T-helper 2 cell treated with Interferon-gamma antibody and Interleukin-4, amounts not matched to agents 100 ng/mL and 5 ng/mL, for 36 hours (primary cell): ENCODE results near the gene RAB40C. TPM values are rescaled to one million over a fixed set of nuclear protein-coding genes. Genes with fewer than 3 reads are reported as not detected.
"Not testable (repeated sequence)": the region's sequence is repeated elsewhere in the genome, so short reads cannot be mapped to it uniquely, and the experiment has no call there.

Experiments
- intact Hi-C: fragments of 100-400 bp; cut with micrococcal nuclease; formaldehyde crosslinking; loops from one replicate; pipeline ENCODE4 v1.15.1; 2023
- total RNA-seq: library from RNA; stranded (reverse); gene quantifications from 2 replicates; pipeline ENCODE4 v1.2.3, GENCODE V29; 2022

Gene RAB40C
- total RNA-seq, 1 donor from 2014 or later = 13.6 TPM

DNA sequence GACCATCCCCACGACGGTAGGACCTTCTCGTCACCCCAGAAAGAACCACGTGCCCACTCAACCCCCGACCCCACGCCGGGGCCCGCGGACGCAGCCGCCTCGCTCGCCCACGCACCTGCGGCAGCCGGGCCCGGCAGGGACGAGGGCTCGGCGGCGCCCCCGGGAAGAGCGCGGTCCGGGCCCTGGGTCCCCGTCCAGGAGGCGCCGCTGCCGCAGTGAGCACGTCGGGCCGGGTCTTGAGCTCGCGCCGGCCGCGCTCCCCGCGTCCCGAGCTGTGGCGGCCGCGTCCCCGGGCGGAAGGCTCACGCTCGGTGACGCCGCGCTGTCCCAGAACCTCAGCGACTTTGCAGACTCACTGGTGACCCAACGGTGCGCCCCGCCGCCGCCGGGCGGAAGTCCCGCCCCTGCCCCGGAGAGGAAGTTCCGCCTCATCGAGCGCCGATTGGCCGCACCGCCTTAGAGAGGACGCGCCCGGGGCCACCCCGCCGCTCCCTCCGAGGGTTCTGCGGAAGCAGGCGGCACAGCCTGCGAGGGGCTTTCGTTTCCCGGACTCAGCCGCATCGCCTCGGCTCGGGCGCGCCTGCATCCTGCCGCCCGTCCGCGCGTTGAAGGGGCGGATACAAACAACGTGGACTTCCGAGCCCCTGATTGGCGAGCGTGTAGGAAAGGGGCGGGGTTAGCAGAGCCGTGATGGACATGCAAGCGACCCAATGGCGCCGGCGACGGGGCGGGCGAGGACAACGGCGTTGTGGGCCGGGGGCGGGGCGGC is 793 bp upstream of the RAB40C start:
- intact Hi-C loops = loop anchor here (1.0 to 5.0 kb wide), 5 partner anchors 22 to 1023 kb away; partner anchors contain the start of genes CAPN15, CRAMP1, IFT140 and METTL26

DNA sequence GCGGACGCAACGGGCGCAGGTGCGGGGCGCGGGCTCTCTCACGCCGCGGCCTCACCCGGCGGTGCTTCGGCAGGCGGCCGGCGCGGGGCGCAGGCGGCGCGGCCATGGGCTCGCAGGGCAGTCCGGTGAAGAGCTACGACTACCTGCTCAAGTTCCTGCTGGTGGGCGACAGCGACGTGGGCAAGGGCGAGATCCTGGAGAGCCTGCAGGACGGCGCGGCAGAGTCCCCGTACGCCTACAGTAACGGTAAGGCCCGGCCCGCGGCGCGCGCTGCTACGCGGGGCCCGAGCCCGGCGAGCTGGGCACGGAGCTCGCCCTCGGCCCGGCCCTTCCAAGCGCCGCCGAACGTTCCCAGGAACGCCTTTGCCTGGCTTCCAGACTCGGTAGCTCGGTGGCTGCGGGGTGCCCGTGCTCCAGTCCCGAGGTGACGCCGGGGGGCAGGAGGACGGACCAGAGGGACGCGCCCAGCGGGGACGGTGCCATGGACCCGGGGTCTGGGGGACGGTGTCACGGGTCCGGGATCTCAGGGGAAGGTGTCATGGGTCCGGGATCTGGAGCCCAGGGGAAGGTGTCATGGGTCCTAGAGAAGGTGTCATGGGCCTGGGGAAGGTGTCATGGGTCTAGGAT is 435 bp downstream of the RAB40C start:
- intact Hi-C loops = no loop called here

DNA sequence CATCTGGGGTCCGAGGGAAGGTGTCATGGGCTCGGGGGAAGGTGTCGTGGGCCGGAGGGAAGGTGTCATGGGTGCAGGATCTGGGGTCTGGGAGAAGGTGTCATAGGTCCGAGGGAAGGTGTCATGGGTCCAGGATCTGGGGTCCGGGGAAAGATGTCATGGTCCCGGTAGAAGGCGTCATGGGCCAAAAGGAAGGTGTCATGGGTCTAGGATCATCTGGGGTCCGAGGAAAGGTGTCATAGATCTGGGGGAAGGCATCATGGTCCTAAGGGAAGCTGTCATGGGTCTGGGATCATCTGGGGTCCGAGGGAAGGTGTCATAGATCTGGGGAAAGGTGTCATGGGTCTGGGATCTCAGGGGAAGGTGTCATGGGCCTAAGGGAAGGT is 942 bp downstream of the RAB40C start:
- intact Hi-C loops = no loop called here

DNA sequence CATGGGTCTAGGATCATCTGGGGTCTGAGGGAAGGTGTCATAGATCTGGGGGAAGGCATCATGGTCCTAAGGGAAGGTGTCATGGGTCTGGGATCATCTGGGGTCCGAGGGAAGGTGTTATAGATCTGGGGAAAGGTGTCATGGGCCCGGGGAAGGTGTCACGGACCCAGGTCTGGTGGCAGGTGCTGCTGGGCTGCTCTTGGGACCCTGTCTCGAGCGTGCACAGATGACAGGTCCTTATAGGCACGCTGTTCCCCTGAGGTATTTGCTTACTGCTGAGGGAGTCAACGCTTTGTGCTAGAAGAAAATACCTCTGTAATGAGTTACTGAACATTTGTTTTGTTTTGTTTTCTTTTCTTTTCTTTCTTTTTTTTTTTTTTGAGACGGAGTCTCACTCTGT is 1.4 kb downstream of the RAB40C start:
- intact Hi-C loops = no loop called here

DNA sequence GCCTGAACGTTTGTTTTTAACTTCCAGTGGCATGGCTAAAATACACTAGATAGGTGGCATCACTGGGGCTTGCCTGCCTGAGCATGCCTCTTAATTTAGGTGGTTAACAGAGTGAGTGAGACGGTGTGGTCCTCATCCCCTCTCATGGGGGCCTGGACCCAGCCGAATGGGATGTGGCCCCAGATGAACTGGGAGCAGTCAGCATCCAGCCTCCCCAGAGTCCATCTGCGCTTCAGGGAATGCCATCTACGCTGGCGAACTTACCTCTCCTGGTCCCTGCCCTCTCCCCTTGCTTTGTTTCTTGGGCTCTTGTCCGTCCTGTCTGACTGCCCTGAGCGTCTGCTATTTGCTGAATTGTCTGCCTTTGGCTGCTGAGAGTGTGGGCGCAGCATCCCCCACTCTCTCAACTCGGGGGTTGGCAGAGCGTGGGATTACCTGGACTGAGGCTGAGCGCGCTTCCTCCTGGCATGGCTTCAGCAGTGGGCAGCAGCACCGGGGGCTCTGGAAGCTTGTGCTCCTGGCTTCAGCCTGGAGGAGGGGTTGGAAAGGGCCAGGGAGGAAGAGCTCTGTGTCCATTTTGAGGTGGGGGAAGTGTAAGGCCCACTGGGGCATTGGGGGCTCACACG is 2.1 kb downstream of the RAB40C start:
- intact Hi-C loops = no loop called here

DNA sequence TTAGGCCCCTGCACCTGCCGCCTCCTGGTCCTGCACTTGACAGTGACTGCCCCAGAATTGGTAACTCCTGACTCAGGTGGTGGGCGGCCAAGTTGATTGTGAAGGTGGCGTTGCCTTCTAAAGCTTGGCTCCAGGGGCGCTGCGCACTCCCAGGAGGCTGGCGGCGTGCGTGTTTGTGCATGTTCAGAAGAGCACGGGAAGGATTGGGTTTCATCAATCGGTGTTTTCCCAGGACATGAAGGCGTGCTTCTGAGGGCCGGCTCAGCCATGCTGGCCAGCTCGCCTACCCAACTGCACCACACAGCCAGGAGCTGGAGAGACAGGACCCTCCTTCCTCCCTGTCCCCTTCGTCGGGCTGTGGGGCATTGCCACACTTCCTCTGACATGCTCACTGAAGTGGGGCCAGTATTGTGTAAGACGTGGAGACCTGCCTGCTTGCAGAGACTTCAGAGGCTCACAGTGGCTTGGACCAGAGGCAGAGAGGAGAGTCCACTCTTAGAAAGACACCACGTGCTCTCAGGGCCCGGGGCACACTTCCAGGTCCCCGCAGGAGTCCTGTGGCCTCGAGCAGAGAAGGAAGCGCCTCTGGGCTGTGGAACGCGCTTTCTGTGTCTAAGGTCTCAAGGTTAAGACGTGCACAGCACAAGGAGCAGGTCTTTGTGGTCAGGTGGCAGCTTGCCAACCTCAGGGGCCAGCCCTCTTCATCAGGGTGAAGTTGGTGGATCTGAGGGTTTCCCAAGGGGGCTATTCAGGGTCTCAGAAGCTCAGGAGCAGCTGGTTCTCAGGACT is 2.8 kb downstream of the RAB40C start:
- intact Hi-C loops = no loop called here

DNA sequence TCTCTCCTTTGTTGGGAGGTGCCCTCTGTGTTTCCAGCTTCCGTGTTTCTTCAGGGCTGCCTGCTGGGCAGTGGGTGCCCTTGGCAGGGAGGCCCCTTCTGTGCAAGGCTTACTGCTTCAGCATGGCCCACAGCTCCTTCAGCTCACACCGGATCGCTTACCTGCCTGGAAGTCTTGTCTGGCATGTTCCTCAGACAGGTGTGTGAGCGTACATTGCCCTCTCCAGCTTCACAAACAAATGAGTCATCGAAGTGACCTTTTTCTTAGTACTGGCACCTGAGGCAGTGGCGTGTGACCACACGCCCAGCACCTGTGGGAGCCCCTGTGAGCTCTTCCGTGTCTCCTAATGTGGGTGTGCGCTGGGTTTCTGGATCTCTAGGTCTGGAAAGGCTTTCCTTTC is 3.5 kb downstream of the RAB40C start:
- intact Hi-C loops = no loop called here

DNA sequence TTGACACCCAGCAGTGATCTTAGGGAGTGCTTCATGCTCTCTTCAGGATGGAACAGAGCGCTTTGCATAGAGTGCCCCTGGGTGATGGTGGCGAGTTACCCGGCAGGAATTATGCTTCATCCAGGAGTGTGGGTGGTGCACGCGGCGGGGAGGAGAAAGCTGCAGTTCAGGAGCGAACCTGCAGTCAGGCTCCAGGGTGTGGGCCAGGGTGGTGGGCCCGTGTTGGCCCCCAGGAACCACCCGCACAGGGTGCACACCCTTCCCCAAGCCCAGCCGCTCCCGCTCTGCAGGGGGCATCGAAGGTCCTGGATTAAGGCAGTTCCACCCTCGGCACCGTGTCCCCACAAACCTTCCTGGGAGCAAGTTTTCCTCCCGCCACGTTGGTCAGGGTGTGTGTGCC is 3.9 kb downstream of the RAB40C start:
- intact Hi-C loops = no loop called here

DNA sequence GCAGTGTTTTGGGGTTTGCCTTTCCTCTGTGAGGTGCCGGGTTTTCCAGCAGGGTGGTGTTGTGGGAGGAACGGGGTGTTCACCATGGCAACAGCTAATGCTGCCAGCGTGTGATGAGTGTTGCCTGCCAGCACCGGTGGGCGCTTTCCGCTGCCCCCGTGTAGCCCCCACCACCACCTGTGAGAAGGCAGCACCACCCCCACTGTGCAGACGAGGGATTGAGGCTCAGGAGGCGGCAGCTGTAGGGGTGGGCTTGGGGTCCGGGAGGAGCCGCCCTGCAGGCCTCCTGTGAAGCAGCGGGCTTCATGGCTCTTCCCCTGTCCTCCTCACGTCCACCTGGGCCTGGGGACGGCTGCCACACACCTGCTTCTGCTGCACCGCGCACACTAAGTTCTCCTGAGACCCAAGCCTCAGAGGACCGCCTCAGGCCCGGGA is 5.2 kb downstream of the RAB40C start:
- intact Hi-C loops = no loop called here

DNA sequence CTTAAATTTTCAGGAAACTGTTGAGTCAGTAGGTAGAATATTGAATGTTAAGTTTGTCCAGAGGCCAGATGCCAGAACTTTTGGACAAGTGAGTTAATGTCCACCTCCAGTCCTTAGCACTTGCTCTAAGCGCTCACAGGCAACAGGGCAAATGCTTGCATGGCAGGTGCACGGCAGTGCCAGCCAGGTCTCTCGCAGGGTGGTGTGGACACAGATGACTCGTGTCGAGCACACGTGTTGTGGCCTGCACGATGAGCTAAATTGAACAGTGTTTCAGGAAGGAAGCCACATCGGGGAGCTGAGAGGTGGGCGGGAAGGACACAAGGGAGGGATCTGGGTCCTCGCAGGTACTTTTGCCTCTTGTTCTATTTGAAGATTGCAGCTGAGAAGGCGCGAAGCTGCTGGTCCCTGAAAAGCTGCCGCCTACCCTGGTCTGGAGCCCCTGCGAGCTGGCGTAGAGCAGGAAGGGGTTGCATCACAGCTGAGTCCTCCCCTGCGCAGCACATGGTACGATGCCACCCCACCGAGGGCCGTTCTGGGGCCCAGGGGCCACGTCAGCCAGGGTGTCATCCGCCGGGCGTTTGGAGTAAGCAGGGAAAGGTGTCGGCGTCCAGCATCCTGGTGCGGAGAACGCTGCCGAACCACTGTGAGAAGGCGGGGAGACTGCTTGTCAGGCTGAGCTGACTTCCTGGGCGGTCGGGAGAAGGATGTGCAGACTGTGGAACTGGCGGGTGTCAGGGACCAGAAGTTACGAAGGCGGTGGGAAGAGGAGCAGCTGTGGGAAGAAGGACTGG is 6.3 kb downstream of the RAB40C start:
- intact Hi-C loops = no loop called here

DNA sequence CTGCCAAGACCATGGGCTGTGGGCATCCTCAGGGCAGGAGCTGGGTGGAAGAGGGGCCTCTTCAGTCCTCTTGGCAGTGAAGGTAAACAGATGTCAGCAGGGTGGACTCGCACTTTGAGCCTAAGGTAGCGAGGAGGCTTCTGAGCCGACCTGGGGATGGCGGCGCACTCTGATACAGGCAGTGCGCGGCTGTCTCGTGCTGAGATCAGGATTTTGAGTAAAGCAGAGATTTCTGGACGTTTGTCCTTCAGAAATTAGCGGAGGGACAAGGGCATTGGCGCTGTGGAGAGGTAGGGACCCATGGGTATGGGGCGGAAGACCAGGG is 6.8 kb downstream of the RAB40C start:
- intact Hi-C loops = no loop called here

DNA sequence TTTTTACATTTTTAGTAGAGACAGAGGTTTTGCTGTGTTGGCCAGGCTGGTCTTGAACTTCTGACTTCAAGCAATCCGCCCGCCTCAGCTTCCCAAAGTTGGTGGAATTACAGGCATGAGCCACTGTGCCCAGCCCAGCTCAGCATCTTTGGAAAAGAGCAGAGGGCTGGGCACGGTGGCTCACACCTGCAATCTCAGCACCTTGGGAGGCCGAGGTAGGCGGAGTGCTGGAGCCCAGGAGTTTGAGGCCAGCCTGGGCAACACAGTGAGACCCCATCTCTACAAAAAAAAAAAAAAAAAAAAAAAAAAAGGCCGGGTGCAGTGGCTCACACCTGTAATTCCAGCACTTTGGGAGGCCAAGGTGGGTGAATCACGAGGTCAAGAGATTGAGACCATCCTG is 7.8 kb downstream of the RAB40C start:
- intact Hi-C loops = not testable (repeated sequence)

DNA sequence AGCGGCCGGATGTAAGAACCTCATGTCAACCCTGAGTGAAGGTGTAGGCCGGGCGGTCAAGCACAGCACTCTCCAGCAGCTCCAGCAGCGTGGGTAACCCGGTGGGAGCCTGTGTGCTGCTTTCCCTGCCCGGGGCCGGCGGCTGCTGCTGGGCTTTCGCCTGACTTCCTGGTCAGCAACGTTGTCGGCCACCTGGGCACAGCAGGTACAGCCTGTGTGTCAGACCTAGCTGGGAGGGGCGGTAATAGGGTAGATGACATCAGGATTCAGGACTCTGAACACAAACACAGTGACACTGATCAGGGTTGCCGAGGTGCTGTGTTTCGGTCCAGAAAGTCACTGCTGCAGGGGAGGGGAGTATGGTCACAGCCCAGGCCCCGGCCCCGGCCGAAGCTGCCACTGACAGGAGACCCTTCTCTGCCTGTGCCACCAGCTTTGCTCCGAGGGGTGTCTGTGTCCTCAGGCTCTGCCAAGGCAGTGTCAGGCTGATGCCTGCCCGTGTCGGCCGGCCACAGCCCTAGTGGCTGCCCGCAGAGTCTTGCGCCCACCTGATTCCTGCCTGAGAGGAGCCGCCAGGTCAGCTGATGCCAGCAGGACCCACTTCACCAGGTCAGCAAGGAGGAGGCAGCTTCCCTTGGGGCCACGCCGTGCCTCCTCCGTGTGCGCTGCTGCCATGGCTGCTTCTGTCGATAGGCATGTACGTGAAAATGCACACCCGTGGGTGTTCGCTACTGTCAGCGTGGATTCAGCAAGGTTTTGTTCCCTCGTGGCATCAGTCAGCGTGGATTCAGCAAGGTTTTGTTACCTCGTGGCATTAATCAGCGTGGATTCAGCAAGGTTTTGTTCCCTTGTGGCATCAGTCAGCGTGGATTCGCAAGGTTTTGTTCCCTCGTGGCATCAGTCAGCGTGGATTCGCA is 9.2 kb downstream of the RAB40C start:
- intact Hi-C loops = no loop called here

DNA sequence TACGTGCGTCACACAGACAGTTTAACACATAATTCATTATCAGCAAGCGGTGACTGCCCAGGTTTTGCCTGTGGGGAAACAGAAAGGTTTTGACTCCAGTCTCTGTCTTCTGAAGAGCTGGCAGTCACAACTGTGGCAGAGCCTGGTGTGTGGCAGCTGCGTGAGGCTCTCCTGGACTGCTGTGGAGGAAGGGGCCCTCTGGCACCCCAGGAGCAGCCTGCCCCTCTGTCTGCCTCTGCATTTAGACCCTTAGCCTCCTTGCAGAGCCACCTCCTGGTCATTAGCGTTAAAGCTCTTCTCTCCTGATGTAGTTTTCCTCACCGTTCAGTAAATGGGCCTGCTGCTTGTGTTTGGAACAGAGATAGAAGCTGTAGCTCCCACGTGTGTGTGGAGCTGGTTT is 10.9 kb downstream of the RAB40C start:
- intact Hi-C loops = no loop called here

DNA sequence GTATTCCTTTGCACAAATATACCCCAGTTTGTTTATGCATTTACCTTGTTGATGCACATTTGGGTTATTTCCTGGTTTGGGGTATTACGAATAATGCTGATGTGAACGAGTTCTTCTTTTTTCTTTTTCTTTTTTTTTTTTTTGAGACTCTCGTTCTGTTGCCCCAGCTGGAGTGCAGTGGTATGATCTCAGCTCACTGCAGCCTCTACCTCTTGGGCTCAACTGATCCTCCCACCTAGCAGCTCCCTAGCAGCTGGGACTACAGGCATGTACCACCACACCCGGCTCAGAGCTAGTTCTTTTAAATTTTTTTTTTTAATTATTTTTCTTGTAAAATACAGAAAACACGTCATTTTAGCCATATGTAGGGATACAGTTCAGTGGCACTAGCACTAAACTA is 14.1 kb downstream of the RAB40C start:
- intact Hi-C loops = no loop called here

DNA sequence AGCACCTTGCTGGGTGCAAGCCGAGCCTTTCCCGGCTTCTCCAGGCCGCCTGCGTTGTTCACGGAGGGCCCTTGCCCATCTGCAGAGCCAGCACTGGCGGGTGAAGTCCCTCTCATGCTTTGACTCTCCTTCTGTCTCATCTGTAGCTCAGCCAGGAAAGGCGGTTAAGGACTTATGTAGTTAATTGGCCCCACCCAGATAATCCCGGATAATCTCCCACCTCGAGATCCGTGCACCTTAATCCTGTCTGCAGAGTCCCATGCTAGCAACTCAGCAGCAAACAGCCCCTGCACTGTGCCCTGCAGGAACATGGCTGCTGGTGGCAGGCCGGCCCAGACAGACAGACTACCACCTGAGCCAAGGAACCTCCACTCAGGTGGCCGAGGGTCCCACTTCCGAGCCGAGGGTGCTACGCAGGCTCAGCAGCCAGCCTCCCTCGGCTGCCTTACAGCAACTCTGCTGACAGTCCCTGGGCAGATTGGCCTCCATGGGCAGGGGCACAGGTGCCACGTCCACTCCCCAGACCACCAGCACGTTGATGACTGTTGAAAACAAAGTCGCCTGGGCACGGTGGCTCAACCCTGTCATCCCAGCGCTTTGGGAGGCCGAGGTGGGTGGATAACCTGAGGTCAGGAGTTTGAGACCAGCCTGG is 16.9 kb downstream of the RAB40C start:
- intact Hi-C loops = no loop called here

DNA sequence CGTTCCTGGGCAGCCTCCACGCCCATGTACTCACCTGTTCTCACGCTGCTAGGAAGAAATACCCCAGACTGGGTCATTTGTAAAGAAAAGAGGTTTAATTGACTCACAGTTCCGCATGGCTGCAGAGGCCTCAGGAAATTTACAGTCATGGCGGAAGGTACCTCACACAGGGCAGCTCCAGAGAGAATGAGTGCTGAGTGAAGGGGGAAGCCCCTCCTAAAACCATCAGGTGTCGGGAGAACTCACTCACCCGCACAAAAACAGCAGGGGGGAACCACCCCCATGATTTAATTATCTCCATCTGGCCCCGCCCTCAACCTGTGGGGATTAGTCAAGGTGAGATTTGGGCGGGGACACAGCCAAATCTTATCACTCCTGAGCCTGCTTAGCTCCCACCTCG is 18.2 kb downstream of the RAB40C start:
- intact Hi-C loops = no loop called here

DNA sequence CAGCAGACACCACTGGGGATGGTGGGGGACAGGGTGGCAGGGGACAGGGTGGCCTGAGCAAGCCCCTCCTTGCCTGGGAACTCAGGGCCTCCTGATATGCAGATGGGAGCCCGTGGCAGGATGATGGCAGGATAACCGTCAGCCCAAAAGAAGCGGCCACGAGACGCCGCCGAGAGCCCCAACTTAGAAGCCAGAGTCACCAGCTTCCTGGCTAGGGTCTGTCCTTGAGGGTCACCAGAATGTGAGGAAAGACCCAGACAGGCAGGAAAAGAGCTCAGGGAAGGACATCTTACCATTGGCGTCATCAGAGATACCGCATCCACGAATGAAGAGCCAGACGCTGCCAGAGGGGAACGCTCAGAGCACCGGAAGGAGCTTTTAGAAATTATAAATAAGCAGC is 19.4 kb downstream of the RAB40C start:
- intact Hi-C loops = no loop called here

DNA sequence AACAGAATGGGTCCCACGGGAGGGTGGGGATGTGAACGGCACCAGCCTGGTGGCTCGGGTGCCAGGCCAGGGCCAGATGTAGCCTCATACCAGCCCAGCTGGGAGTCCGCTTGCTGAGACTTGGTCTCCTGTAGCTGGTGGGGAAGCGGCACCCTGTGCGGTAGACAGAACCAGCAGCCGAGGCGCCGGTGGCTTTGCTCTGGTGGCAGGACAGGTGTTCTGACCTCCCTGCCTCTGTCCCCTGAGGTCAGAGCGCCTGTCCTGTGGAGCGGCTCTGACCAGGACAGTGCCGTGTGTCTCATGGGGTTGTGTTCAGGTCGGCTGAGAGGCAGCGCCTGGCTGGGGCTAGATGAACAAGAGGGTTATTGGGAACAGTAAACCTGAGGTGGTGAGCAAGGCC is 20.1 kb downstream of the RAB40C start:
- intact Hi-C loops = no loop called here
